Endothelial cell of umbilical vein (primary cell): ENCODE measurements around the gene GLRA2.

Source experiments
- FOS ChIP-seq: IDR thresholded peaks from 2 replicates; pipeline ENCODE4 v1.6.1; 2011; ENCODE audit warnings: mild to moderate bottlenecking, low read length, moderate library complexity, borderline replicate concordance; ENCODE audit not compliant: insufficient read depth
- GATA2 ChIP-seq: IDR thresholded peaks from 2 replicates; pipeline ENCODE4 v1.7.0; 2011; ENCODE audit warnings: low read depth, mild to moderate bottlenecking, moderate library complexity, mixed read lengths, low read length; ENCODE audit not compliant: insufficient read length, insufficient read depth
- MAX ChIP-seq: IDR thresholded peaks from 2 replicates; pipeline ENCODE4 v1.6.1; 2011; ENCODE audit not compliant: insufficient read depth, insufficient read length
- MYC ChIP-seq: IDR thresholded peaks from one replicate; pipeline ENCODE4 v1.6.1; 2011; ENCODE audit warnings: mild to moderate bottlenecking, low read depth, low read length
- POLR2A ChIP-seq: IDR thresholded peaks from 2 replicates; pipeline ENCODE4 v1.6.1; 2012; ENCODE audit warnings: low read depth, mild to moderate bottlenecking, control low read depth, low read length
- POLR2AphosphoS5 ChIP-seq: IDR thresholded peaks from 2 replicates; pipeline ENCODE4 v1.6.1; 2012; ENCODE audit warnings: low read depth, mild to moderate bottlenecking, control low read depth, low read length, moderate library complexity; ENCODE audit not compliant: insufficient read depth
- TF ChIP-seq, protein P1 (sequence below), 2 donors: IDR thresholded peaks; 1 replicate in 1 of 2; 2 replicates in 1 of 2; pipeline ENCODE4 v1.5.1; 2011; ENCODE audit warnings: low read length in 2 of 2, mild to moderate bottlenecking in 2 of 2, moderate library complexity in 2 of 2, control low read depth in 1 of 2, inconsistent platforms in 1 of 2, low read depth in 1 of 2; ENCODE audit not compliant: insufficient read depth in 1 of 2; ENCODE audit errors: extremely low read depth in 1 of 2

DNA sequence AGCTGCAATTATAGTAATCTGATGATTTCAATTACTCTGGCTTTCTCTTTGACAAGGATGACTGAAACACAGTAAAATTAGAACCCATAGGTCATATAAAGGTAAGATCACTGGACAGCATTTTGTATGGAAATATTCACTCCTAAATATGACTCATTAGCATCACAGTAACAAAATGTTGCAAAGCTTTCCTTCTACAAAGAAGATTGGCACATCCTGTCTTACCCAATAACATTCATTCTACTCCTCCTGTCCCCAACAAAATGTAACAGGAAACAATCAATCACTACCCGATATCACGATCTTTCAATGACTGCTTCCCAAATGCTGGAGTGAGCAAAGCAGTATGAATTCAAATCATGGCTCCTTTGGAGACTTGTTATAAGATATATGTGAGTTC lies 248.2 kb downstream of the GLRA2 start:
- TF ChIP-seq POLR2A (no peak), MAX (no peak), POLR2AphosphoS5 (no peak), FOS (no peak), GATA2 (no peak), MYC (no peak)
- TF ChIP-seq, protein P1, sequence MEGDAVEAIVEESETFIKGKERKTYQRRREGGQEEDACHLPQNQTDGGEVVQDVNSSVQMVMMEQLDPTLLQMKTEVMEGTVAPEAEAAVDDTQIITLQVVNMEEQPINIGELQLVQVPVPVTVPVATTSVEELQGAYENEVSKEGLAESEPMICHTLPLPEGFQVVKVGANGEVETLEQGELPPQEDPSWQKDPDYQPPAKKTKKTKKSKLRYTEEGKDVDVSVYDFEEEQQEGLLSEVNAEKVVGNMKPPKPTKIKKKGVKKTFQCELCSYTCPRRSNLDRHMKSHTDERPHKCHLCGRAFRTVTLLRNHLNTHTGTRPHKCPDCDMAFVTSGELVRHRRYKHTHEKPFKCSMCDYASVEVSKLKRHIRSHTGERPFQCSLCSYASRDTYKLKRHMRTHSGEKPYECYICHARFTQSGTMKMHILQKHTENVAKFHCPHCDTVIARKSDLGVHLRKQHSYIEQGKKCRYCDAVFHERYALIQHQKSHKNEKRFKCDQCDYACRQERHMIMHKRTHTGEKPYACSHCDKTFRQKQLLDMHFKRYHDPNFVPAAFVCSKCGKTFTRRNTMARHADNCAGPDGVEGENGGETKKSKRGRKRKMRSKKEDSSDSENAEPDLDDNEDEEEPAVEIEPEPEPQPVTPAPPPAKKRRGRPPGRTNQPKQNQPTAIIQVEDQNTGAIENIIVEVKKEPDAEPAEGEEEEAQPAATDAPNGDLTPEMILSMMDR (IDR thresholded peaks at IDR 0.05; ENCODE audit: extremely low read depth in 1 of 2, insufficient read depth in 1 of 2, low read depth in 1 of 2, low read length in 2 of 2) = no peak
